Chondrocyte (in vitro differentiated cells): Measurements from ENCODE around the gene TARBP2. TPM values are rescaled to one million over a fixed set of nuclear protein-coding genes. Genes with fewer than 3 reads are reported as not detected.
A peak's percentile ranks its signal among the peaks of the same experiment; 100 is the strongest.
"Not testable (repeated sequence)": the region's sequence is repeated elsewhere in the genome, so short reads cannot be mapped to it uniquely, and the experiment has no call there.

Experiments used
- DNase-seq: peaks from one replicate; pipeline ENCODE4 v3.0.0; 2021; ENCODE audit warnings: mixed read lengths, low spot score
- H3K27ac Mint-ChIP-seq: one replicate; pipeline ENCODE4 v1.8.0; 2021; ENCODE audit warnings: mild to moderate bottlenecking, moderate library complexity, mixed read lengths; ENCODE audit not compliant: unreplicated experiment
- H3K27me3 Mint-ChIP-seq: 2 replicates; pipeline ENCODE4 v1.8.0; 2021; ENCODE audit warnings: low read depth, mixed read lengths
- H3K36me3 Mint-ChIP-seq: 2 replicates; pipeline ENCODE4 v1.8.0; 2021; ENCODE audit warnings: low read depth, mixed read lengths
- H3K4me1 Mint-ChIP-seq: 2 replicates; pipeline ENCODE4 v1.8.0; 2021; ENCODE audit warnings: low read depth, mild to moderate bottlenecking, mixed read lengths
- H3K4me3 Mint-ChIP-seq: one replicate; pipeline ENCODE4 v1.8.0; 2021; ENCODE audit warnings: mild to moderate bottlenecking, moderate library complexity, mixed read lengths; ENCODE audit not compliant: unreplicated experiment
- H3K9me3 Mint-ChIP-seq: 2 replicates; pipeline ENCODE4 v1.8.0; 2021; ENCODE audit warnings: low read depth, mixed read lengths
- CTCF ChIP-seq: fragments of 200-600 bp; sonication (generic); IDR thresholded peaks from 2 replicates; pipeline ENCODE4 v1.5.0; 2021; ENCODE audit warnings: antibody characterized with exemption, mild to moderate bottlenecking, moderate library complexity
- total RNA-seq: library from RNA; stranded (reverse); gene quantifications from 3 replicates; pipeline ENCODE4 v1.2.1, GENCODE V29; 2021

TARBP2 gene
- total RNA-seq, 1 donor from 2014 or later = 23.5 TPM

GRCh38 chr12:53539526-53539925 is 38.4 kb downstream of the TARBP2 start:
- no peaks in the 10 kb centered on the region for H3K27me3 Mint-ChIP-seq
- no peak for TF ChIP-seq CTCF
- H3K27ac Mint-ChIP-seq = no peak overlapping the region
- H3K4me1 Mint-ChIP-seq = peaks cover 9% of the 10 kb centered on the region
- peaks cover 18% of the 10 kb centered on the region for H3K36me3 Mint-ChIP-seq
- no peak for DNase-seq
- H3K4me3 Mint-ChIP-seq = no peak overlapping the region
- H3K9me3 Mint-ChIP-seq = no peaks in the 10 kb centered on the region

GRCh38 chr12:53543539-53543938 is 42.5 kb downstream of the TARBP2 start:
- H3K27me3 Mint-ChIP-seq = no peaks in the 10 kb centered on the region
- H3K9me3 Mint-ChIP-seq = no peaks in the 10 kb centered on the region
- no peak overlapping the region for H3K4me3 Mint-ChIP-seq
- TF ChIP-seq CTCF = peak; percentile 98
- peaks cover 9% of the 10 kb centered on the region for H3K4me1 Mint-ChIP-seq
- peaks cover 5% of the 10 kb centered on the region for H3K36me3 Mint-ChIP-seq
- no peak for DNase-seq
- H3K27ac Mint-ChIP-seq = peak overlapping the region; percentile 94

GRCh38 chr12:53548354-53548753 is 47.3 kb downstream of the TARBP2 start:
- Mint-ChIP-seq H3K36me3 (peaks cover 12% of the 10 kb centered on the region), H3K4me1 (peaks cover 20% of the 10 kb centered on the region)
- H3K27ac Mint-ChIP-seq, H3K27me3 Mint-ChIP-seq, H3K4me3 Mint-ChIP-seq, DNase-seq, H3K9me3 Mint-ChIP-seq: not testable (repeated sequence)

- not testable (repeated sequence) for DNase-seq, H3K9me3 Mint-ChIP-seq, H3K27me3 Mint-ChIP-seq, H3K4me3 Mint-ChIP-seq
- H3K27ac Mint-ChIP-seq = peak overlapping the region; percentile 80
- H3K4me1 Mint-ChIP-seq = peaks cover 11% of the 10 kb centered on the region
- H3K36me3 Mint-ChIP-seq = peaks cover 12% of the 10 kb centered on the region
These were observed 49.0 kb downstream of the TARBP2 start for GRCh38 chr12:53550131-53550530.

- no peak for DNase-seq
- peaks cover 11% of the 10 kb centered on the region for H3K4me1 Mint-ChIP-seq
- TF ChIP-seq CTCF = no peak
- H3K9me3 Mint-ChIP-seq = no peaks in the 10 kb centered on the region
- no peak overlapping the region for H3K4me3 Mint-ChIP-seq
- H3K36me3 Mint-ChIP-seq = peaks cover 12% of the 10 kb centered on the region
- peak overlapping the region; percentile 80 for H3K27ac Mint-ChIP-seq
- no peaks in the 10 kb centered on the region for H3K27me3 Mint-ChIP-seq
These were observed 49.5 kb downstream of the TARBP2 start for GRCh38 chr12:53550595-53550994.

- Mint-ChIP-seq H3K27ac (no peak overlapping the region), H3K4me1 (peaks cover 11% of the 10 kb centered on the region), H3K36me3 (peaks cover 12% of the 10 kb centered on the region), H3K27me3 (no peaks in the 10 kb centered on the region), H3K9me3 (no peaks in the 10 kb centered on the region), H3K4me3 (no peak overlapping the region)
- no peak for DNase-seq
- no peak for TF ChIP-seq CTCF
These were observed 50.8 kb downstream of the TARBP2 start for GRCh38 chr12:53551889-53552291.
